Measurements from ENCODE around the gene TNFRSF12A.

Gene TNFRSF12A

GRCh38 chr16:2980227-2981176 lies 39.7 kb upstream of the TNFRSF12A start, which contains the start of gene PKMYT1:
Gene PKMYT1, minus strand, starts transcription at chr16:2980446. Its CDS starts 789 bp downstream, at chr16:2979657.
- TF ChIP-seq GATA3 (IDR thresholded peaks at IDR 0.05; ENCODE audit: low read depth, low read length) (no peak), GATA2 (IDR thresholded peaks at IDR 0.05; ENCODE audit: low read depth, low read length) (no peak)

GRCh38 chr16:2981177-2981898 lies 38.8 kb upstream of the TNFRSF12A start:
- TF ChIP-seq GATA2 (IDR thresholded peaks at IDR 0.05; ENCODE audit: low read depth, low read length): no peak
- no peak for TF ChIP-seq GATA3 (IDR thresholded peaks at IDR 0.05; ENCODE audit: low read depth, low read length)

DNA sequence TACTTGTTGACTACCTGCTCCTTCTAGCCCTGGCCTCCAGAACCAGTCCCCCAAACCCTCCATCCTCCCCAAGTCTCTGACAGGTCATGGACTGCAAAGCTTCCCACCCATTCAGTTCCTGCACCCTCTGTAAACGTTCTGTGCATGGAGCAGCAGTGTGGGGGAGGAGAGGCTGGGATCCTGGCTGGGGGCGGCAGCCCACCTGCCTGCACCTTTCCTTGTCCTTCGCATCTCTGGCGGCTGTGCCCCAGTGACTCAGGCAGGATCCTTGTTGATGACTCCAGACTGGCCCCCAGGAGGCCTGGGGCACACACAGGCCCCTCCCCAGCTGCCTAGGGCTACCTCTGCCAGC lies 38.3 kb upstream of the TNFRSF12A start:
- TF ChIP-seq GATA2 (IDR thresholded peaks at IDR 0.05; ENCODE audit: low read depth, low read length) (no peak), GATA3 (IDR thresholded peaks at IDR 0.05; ENCODE audit: low read depth, low read length) (no peak)

GRCh38 chr16:2982402-2982801 lies 37.8 kb upstream of the TNFRSF12A start:
- TF ChIP-seq GATA3 (IDR thresholded peaks at IDR 0.05; ENCODE audit: low read depth, low read length): no peak
- TF ChIP-seq GATA2 (IDR thresholded peaks at IDR 0.05; ENCODE audit: low read depth, low read length): no peak

DNA sequence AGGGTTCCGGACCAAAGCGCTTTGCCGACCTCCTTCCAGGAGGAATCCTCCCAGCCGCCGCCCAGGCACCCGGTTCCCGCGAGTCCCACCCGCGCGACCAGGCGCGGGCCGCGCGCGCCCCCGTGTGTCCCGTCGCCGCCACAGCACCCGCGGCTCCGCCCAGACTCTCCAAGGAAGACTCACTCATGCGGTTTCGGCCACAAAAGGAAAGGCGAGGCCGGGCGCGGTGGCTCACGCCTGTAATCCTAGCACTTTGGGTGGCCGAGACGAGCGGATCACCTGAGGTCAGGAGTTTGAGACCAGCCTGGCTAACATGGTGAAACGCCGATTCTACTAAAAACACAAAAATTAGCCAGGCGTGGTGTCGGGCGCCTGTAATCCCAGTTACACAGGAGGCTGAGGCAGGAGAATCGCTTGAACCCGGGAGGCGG lies 36.4 kb upstream of the TNFRSF12A start:
- no peak for TF ChIP-seq GATA2 (IDR thresholded peaks at IDR 0.05; ENCODE audit: low read depth, low read length)
- no peak for TF ChIP-seq GATA3 (IDR thresholded peaks at IDR 0.05; ENCODE audit: low read depth, low read length)

DNA sequence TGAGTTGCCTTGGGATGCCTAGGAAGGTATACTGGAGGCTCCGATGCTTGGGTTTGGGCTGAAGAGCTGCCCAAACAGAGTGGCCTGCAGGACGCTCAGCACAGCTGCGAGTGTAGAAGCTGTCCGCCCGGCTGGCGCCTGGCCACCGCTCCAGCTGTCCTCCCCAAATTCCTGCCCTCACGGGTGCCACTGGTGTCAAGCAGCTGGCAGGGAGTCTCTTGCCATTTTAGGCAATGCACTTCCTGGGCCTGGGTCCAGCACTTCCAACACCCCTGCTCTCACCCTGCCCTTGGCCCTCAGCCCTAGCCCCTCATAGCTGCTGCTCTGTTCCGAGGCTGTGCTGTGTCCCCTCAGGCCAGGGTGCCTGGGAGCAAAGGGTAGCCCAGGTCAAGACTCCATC lies 34.7 kb upstream of the TNFRSF12A start:
- no peak for TF ChIP-seq GATA2 (IDR thresholded peaks at IDR 0.05; ENCODE audit: low read depth, low read length)
- no peak for TF ChIP-seq GATA3 (IDR thresholded peaks at IDR 0.05; ENCODE audit: low read depth, low read length)

DNA sequence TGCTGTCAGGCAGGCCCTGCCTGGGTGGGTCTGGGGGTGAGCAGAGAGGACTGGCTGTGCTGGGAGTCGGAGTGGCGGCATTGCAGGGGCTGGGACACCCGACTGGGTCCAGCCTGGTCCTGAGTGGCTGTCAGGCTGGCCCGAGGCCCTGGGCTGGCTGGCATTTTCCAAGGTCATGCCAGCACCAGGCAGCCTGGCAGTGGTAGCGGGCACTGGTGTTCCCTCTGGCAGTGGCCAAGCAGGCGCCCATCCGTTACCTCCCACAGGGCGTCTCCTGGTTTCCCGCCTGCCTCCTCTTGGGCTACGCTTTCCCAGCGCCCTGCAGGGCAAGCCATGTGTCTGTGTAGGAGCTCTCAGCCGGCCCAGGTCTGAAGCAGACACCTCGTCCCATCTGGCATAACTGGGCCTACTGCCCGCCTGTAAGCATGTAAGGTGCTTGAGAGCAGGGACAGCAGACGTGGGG lies 34.2 kb upstream of the TNFRSF12A start:
- TF ChIP-seq GATA2 (IDR thresholded peaks at IDR 0.05; ENCODE audit: low read depth, low read length) (no peak), GATA3 (IDR thresholded peaks at IDR 0.05; ENCODE audit: low read depth, low read length) (no peak)

GRCh38 chr16:2986623-2987188 lies 33.5 kb upstream of the TNFRSF12A start:
- TF ChIP-seq GATA3 (IDR thresholded peaks at IDR 0.05; ENCODE audit: low read depth, low read length) (no peak), GATA2 (IDR thresholded peaks at IDR 0.05; ENCODE audit: low read depth, low read length) (no peak)

GRCh38 chr16:2987286-2987685 lies 32.9 kb upstream of the TNFRSF12A start:
- TF ChIP-seq GATA3 (IDR thresholded peaks at IDR 0.05; ENCODE audit: low read depth, low read length) (no peak), GATA2 (IDR thresholded peaks at IDR 0.05; ENCODE audit: low read depth, low read length) (no peak)

GRCh38 chr16:2987833-2988232 lies 32.3 kb upstream of the TNFRSF12A start:
- TF ChIP-seq GATA3 (IDR thresholded peaks at IDR 0.05; ENCODE audit: low read depth, low read length): no peak
- no peak for TF ChIP-seq GATA2 (IDR thresholded peaks at IDR 0.05; ENCODE audit: low read depth, low read length)

- TF ChIP-seq GATA2 (IDR thresholded peaks at IDR 0.05; ENCODE audit: low read depth, low read length) (no peak), GATA3 (IDR thresholded peaks at IDR 0.05; ENCODE audit: low read depth, low read length) (no peak)
Measured at GRCh38 chr16:2988590-2989099, 31.5 kb upstream of the TNFRSF12A start.

DNA sequence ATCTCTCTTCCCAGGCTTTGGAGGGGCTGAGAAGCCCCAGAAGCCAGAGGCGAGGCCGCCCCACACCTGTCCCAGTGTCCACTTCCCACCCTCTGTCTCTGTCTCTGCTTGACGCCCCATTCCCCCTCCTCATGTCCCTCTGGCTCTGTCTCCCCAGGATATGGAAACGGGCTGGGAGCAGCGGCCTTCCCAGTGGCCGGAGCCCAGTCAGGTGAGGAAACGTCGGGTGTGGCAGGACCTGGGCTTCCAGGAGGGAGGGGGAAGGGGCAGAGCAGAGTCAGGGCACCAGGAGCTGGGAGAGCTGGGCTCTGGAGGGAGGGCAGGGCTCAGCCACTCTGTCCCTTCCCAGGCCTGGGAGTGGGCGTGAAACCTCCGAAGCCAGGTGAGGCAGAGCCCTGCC lies 29.3 kb upstream of the TNFRSF12A start:
- TF ChIP-seq GATA3 (IDR thresholded peaks at IDR 0.05; ENCODE audit: low read depth, low read length) (no peak), GATA2 (IDR thresholded peaks at IDR 0.05; ENCODE audit: low read depth, low read length) (no peak)

GRCh38 chr16:2991566-2992261 lies 28.5 kb upstream of the TNFRSF12A start:
- TF ChIP-seq GATA2 (IDR thresholded peaks at IDR 0.05; ENCODE audit: low read depth, low read length): no peak
- TF ChIP-seq GATA3 (IDR thresholded peaks at IDR 0.05; ENCODE audit: low read depth, low read length): no peak

Measured in SH-SY5Y (cell line).